Activated CD8-positive, alpha-beta memory T cell treated with anti-CD3 and anti-CD28 coated beads for 1 hour (primary cell): ENCODE measurements around the gene PABPC1L2A.
"Not testable (repeated sequence)": the region's sequence is repeated elsewhere in the genome, so short reads cannot be mapped to it uniquely, and the experiment has no call there.

Experiments
- DNase-seq, 2 donors: peaks; one replicate each; pipeline ENCODE4 v3.0.0-alpha.2; 2020; ENCODE audit warnings: low read depth in 1 of 2; ENCODE audit errors: extremely low read depth in 1 of 2

PABPC1L2A gene

DNA sequence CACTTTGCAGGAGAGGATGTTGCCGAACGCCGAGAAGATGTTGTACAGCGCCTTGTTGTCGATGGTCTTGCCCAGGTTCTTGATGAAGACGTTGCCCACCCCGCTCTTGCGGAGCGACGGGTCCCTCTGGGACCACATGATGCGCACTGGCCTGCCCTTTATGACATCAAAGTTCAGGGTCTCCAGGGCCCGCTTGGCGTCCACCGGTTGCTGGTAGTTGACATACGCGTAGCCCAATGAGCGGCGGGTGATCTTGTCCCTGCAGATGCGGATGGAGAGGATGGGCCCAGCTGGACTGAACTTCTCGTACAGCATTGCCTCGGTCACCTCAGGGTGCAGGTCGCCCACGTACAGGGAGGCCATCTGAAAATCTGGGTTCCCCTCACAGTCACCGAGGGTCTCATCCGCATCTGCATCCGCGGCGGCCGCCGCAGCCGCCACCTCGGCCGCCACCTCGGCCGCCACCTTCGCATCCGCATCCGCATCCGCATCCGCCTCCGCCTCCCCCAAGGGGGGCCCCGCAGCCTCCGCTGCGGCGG is at the start of gene PABPC1L2A:
Gene PABPC1L2A (minus strand): TSS at position 489 of the 539 bp plus-strand sequence. CDS start 126 bp downstream, at position 363.
- not testable (repeated sequence) for DNase-seq

DNA sequence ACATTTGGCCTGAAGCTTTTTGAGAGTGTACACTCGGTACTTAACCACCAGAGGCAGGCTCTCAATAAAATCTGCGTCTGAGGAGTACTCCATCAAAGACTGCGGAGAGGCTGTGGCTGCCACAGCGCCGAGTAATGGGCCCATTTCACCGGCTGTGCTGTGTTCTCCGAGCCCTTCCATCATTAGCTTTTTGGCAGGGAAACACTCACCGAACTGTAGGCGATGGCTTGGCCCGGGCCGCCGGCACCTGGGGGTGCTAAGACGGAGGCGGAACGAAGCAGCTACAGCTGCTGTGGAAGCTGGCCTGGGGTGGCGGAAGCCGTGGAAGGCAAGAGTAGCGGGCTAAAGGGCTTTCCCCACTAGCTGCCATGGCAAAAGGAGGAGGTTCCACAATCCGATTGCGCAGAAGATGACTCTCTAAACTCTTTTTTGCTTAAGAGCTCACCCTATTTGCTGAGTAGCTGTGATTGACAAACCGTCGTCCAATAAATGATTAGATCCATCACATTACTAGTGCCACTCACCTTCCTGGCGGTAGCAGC is 48.5 kb upstream of the PABPC1L2A start:
- DNase-seq, result no peak

DNA sequence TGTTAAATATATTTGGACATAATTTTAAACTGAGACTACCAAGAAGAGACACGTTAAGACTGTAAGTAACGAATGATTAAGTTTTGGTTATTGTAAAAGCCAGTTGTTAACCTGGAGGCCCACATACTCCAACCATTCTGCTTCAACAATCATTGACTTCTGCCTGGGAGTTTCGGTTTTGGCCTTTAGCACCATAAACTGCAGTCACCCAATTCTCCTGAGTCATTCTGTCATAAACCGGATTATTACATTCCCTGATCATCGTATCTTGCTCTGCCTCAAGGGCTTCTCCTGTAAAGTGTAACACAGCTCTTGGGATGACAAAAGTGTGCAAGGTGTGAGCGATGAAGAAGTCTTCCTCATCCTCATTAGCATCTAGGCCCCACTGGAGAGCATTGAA is 46.9 kb upstream of the PABPC1L2A start:
- no peak for DNase-seq

DNA sequence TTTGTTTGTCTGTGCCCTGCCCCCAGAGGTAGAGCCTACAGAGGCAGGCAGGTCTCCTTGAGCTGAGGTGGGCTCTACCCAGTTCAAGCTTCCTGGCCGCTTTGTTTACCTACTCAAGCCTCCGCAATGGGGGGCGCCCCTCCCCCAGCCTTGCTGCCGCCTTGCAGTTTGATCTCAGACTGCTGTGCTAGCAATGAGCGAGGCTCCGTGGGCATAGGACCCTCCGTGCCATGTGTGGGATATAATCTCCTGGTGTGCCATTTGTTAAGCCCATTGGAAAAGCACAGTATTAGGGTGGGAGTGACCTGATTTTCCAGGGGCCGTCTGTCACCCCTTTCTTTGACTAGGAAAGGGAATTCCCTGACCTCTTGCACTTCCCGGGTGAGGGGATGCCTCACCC is 20.2 kb upstream of the PABPC1L2A start:
- not testable (repeated sequence) for DNase-seq

DNA sequence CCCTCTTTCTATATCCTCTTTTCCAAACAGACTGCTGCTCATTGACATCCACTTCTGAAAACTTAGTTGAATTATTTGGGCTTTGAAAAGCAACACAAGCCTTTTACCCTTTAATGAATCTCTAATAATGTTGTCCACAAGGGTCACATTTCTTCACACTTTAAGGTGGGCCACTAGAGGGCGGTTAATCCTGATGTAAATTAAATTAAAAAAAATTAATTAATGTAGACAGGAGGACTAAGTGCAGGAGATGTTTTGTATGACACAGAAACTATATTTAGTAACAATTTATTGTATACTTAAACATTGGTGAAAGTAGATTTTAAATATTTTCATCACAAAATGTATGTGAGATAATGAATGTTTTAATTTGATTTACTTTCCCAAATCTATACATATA is 7.5 kb upstream of the PABPC1L2A start:
- DNase-seq, result peak in 1 of 2 donors; percentile 0

DNA sequence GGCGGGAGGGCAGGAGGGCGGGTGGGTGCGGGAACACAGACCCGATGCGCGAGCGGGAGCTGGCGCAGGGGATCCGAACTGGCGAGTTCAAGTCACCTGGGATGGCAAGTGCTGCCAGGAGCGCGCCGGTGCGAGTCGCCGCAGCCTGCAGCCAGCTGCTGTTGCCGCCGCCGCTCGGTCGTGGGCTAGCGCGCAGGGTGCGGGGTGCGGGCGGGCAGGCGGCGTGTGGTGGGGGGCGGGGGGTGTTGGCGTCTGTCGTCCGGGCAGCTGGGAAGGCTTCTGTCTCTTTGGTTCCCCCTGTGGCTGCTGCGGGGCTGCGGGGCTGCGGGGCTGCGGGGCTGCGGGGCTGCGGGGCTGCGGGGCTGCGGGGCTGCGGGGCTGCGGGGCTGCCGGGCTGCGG is 572 bp upstream of the PABPC1L2A start:
- DNase-seq, result not testable (repeated sequence)

DNA sequence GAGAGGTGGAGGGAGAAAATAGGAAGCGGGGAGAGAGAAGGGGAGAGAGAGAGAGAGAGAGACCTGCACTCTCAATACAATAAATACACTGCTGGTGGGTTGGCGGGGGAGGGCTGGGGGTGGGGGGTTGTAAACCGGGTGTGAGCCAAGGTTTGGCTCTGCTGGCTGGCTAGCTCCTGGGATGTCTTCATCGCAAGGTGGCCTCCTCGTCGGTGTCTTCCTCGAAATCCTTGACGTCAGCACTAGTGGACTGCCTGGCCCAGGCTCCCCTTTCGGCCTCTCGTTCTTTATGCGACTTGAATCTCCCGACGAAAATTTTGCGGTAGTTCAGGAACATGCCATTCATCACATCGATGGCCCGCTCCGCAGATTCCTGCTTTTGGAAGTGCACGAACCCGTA is 715 bp downstream of the PABPC1L2A start:
- DNase-seq, result not testable (repeated sequence)

DNA sequence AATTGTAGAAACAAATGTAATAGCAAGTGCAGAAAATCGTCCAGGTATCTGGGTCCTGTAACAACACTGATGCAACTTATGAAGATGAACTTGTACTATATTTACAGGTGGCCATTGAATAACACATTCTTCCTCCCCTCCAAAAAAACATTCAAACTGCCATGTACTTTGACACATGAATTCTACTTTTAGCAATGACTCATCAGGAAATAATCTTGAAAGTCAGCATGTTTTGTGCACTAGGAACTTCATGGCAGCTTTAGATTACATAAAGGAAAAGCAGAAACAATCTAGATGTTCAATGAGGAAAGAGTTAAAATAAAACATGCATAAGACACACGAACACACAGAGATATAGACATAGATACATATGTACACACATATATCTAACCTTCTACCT is 2.5 kb downstream of the PABPC1L2A start:
- DNase-seq, result no peak

DNA sequence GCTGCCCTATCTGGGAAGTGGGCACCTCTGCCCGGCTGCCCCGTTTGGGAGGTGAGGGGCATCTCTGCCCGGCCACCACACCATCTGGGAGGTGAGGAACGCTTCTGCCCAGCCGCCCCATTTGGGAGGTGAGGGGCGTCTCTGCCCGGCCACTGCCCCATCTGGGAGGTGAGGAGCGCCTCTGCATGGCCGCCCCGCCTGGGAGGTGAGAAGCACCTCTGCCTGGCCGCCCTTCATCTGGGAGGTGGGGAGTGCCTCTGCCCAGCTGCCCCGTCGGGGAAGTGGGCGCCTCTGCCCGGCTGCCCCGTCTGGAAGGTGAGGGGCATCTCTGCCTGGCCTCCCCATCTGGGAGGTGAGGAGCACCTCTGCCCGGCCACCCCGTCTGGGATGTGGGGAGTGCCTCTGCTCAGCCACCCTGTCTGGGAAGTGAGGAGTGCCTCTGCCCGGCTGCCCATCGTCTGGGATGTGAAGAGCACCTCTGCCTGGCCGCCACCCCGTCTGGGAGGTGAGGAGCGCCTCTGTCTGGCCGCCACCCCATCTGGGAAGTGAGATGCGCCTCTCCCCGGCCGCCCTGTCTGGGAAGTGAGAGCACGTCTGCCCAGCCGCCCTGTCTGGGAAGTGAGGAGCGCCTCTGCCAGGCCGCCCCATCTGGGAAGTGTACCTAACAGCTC is 9.8 kb downstream of the PABPC1L2A start:
- DNase-seq, result no peak

DNA sequence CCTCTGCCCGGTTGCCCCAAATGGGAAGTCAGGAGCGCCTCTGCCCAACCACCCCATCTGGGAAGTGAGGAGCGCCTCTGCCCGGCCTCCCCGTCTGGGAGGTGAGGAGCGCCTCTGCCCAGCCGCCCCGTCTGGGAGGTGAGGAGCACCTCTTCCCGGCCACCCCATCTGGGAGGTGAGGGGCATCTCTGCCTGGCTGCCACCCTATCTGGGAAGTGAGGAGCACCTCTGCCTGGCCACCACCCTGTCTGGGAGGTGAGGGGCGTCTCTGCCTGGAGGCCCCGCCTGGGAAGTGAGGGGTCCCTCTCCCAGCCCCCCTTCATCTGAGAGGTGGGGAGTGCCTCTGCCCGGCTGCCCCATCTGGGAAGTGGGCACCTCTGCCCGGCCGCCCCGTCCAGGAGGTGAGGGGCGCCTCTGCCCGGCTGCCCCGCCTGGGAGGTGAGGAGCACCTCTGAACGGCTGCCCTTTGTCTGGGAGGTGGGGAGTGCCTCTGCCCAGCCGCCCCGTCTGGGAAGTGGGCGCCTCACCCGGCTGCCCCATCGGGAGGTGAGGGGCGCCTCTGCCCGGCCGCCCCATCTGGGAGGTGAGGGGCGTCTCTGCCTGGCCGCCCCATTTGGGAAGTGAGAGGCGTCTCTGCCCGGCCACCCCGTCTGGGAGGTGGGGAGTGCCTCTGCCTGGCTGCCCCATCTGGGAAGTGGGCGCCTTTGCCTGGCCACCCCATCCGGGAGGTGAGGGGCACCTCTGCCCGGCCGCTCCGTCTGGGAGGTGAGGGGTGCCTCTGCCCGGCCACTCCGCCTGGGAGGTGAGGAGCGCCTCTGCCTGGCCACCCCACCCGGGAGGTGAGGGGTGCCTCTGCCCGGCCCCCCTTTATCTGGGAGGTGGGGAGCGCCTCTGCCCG is 10.6 kb downstream of the PABPC1L2A start:
- DNase-seq, result no peak

DNA sequence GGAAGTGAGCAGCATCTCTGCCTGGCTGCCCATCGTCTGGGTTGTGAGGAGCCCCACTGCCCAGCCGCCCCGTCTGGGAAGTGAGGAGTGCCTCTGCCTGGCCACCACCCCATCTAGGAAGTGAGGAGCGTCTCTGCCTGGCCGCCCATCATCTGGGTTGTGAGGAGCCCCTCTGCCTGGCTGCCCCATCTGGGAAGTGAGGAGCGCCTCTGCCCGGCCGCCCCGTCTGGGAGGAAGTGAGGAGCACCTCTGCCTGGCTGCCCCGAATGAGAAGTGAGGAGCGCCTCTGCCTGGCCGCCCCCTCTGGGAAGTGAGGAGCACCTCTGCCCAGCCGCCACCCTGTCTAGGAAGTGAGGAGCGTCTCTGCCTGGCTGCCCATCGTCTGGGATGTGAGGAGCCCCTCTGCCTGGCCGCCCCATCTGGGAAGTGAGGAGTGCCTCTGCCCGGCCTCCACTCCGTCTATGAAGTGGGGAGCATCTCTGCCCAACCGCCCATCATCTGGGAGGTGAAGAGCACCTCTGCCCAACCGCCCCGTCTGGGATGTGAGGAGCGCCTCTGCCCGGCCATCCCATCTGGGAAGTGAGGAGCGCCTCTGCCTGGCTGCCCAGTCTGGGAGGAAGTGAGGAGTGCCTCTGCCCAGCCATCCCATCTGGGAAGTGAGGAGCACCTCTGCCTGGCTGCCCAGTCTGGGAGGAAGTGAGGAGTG is 11.4 kb downstream of the PABPC1L2A start:
- DNase-seq, result not testable (repeated sequence)

DNA sequence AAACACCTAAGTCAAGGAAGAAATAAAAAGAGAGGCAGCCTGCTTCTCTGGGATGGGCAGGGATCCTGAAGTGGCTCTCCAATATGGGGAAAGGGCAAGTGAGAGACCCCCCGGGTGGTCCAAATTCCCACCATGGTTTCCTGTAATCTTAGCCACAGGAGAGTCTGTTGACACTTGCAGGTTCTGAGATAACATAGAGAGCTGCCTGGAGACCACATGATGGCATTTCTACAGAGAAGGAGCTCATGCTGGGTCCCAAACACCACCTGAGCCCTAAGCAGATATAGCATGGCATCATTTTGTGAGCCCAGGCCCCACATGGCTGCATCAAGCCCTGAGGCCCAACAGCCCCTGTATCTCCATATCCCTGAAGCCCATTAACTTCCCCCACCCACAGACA is 50.4 kb downstream of the PABPC1L2A start:
- DNase-seq, result no peak
